SK-N-SH (cell line): ENCODE results near the gene RAPGEF1.

ENCODE experiments used
- CHD2 ChIP-seq: fragments of 150-350 bp; IDR thresholded peaks from 2 replicates; pipeline ENCODE4 v1.6.1; 2018; ENCODE audit warnings: low read length; ENCODE audit not compliant: partially characterized antibody
- CTCF ChIP-seq: fragments of 200-600 bp; sonication (generic); IDR thresholded peaks from 2 replicates; pipeline ENCODE4 v1.6.1; 2017; ENCODE audit warnings: antibody characterized with exemption, mild to moderate bottlenecking, moderate library complexity
- EP300 ChIP-seq, 2 experiments: IDR thresholded peaks; 2 replicates each; pipeline versions ENCODE4 v1.4.0 to v1.6.1; 2012; ENCODE audit warnings: borderline replicate concordance in 1 of 2, low read depth in 1 of 2, low read length in 1 of 2
- EZH2phosphoT487 ChIP-seq: fragments of 200-600 bp; sonication (generic); IDR thresholded peaks from 2 replicates; pipeline ENCODE4 v1.6.1; 2017; ENCODE audit warnings: low read depth, mixed run types, mild to moderate bottlenecking, antibody characterized with exemption, moderate library complexity, borderline replicate concordance
- JUND ChIP-seq: IDR thresholded peaks from 2 replicates; pipeline ENCODE4 v1.4.0; 2012
- RAD21 ChIP-seq: IDR thresholded peaks from 2 replicates; pipeline ENCODE4 v1.6.1; 2012; ENCODE audit warnings: mild to moderate bottlenecking, low read length
- RXRA ChIP-seq: IDR thresholded peaks from 2 replicates; pipeline ENCODE4 v1.4.0; 2012; ENCODE audit warnings: low read depth, mild to moderate bottlenecking, borderline replicate concordance
- SMC3 ChIP-seq: IDR thresholded peaks from 2 replicates; pipeline ENCODE4 v1.6.1; 2012; ENCODE audit warnings: low read depth, low read length, improper control_type of control experiment
- TAF1 ChIP-seq: IDR thresholded peaks from 2 replicates; pipeline ENCODE4 v1.6.1; 2012; ENCODE audit warnings: low read depth, mild to moderate bottlenecking, low read length, moderate library complexity, borderline replicate concordance
- TEAD4 ChIP-seq: IDR thresholded peaks from 2 replicates; pipeline ENCODE4 v1.4.0; 2012; ENCODE audit warnings: mild to moderate bottlenecking, borderline replicate concordance; ENCODE audit not compliant: insufficient read depth

GRCh38 chr9:131621551-131622358 is 118.1 kb downstream of the RAPGEF1 start:
- TF ChIP-seq CTCF, result no peak
- no peak for TF ChIP-seq TEAD4
- no peak for TF ChIP-seq EZH2phosphoT487
- no peak for TF ChIP-seq TAF1
- no peak for TF ChIP-seq SMC3
- TF ChIP-seq EP300 (IDR thresholded peaks at IDR 0.05; ENCODE audit: borderline replicate concordance in 1 of 2, low read depth in 1 of 2, low read length in 1 of 2), result no peak
- TF ChIP-seq RAD21, result no peak
- TF ChIP-seq JUND, result no peak
- no peak for TF ChIP-seq CHD2
- no peak for TF ChIP-seq RXRA
